Endothelial cell (in vitro differentiated cells): ENCODE results near the gene DPP10. TPM values are rescaled to one million over a fixed set of nuclear protein-coding genes. Genes with fewer than 3 reads are reported as not detected.

ENCODE experiments used
- DNase-seq: peaks from one replicate; pipeline ENCODE4 v3.0.0; 2021; ENCODE audit warnings: low spot score
- H3K27ac Mint-ChIP-seq: one replicate; pipeline ENCODE4 v1.8.0; 2021; ENCODE audit warnings: mixed read lengths, inconsistent platforms; ENCODE audit not compliant: unreplicated experiment
- H3K27me3 Mint-ChIP-seq: one replicate; pipeline ENCODE4 v1.8.0; 2021; ENCODE audit warnings: mild to moderate bottlenecking, moderate library complexity, mixed read lengths, inconsistent platforms; ENCODE audit not compliant: unreplicated experiment
- H3K36me3 Mint-ChIP-seq: one replicate; pipeline ENCODE4 v1.8.0; 2021; ENCODE audit warnings: mild to moderate bottlenecking, low read depth, mixed read lengths, inconsistent platforms; ENCODE audit not compliant: unreplicated experiment
- H3K4me1 Mint-ChIP-seq: one replicate; pipeline ENCODE4 v1.8.0; 2021; ENCODE audit warnings: mild to moderate bottlenecking, mixed read lengths, inconsistent platforms; ENCODE audit not compliant: unreplicated experiment
- H3K4me3 Mint-ChIP-seq: one replicate; pipeline ENCODE4 v1.8.0; 2021; ENCODE audit warnings: mild to moderate bottlenecking, mixed read lengths, inconsistent platforms; ENCODE audit not compliant: unreplicated experiment
- H3K9me3 Mint-ChIP-seq: one replicate; pipeline ENCODE4 v1.8.0; 2021; ENCODE audit warnings: mixed read lengths, inconsistent platforms; ENCODE audit not compliant: unreplicated experiment
- total RNA-seq: library from RNA; stranded (reverse); fragmentation: NEBNext Ultra II Directional; extraction: Animal tissue kit (Norgen Biotek cat#: 25700); gene quantifications from one replicate; pipeline ENCODE4 v1.2.1, GENCODE V29; 2021; ENCODE audit not compliant: unreplicated experiment
- TF ChIP-seq, protein P1 (sequence below): fragments of 200-600 bp; sonication (generic); IDR thresholded peaks from one replicate; pipeline ENCODE4 v1.5.0; 2021; ENCODE audit warnings: antibody characterized with exemption; ENCODE audit not compliant: unreplicated experiment

The DPP10 gene
- total RNA-seq, 1 donor from 2014 or later, result 3.3 TPM

DNA sequence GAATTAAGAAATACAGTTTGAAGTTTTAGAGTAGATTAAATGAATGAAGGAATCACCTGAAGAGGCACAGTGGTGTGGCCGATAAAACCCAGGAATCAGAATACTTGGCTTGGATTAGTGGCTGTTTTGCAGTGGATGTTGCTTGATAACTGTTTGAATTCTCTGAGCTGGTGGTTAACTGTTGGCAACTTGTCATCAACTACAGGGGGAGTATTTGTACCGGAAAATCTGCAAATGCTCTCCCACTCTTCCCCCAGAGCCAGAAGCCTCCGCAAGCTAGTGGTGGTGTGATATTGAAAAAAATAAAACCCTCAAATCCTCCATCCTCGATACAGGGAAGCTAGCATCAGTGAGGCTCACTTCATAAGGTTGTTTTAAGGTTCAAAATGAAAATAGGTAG, 326.7 kb downstream of the DPP10 start:
- no peak for DNase-seq
- no peaks in the 10 kb centered on the region for H3K4me1 Mint-ChIP-seq
- H3K36me3 Mint-ChIP-seq, result no peaks in the 10 kb centered on the region
- H3K27ac Mint-ChIP-seq, result no peak overlapping the region
- no peak overlapping the region for H3K4me3 Mint-ChIP-seq
- H3K27me3 Mint-ChIP-seq, result no peaks in the 10 kb centered on the region
- H3K9me3 Mint-ChIP-seq, result no peaks in the 10 kb centered on the region
- TF ChIP-seq, protein P1, sequence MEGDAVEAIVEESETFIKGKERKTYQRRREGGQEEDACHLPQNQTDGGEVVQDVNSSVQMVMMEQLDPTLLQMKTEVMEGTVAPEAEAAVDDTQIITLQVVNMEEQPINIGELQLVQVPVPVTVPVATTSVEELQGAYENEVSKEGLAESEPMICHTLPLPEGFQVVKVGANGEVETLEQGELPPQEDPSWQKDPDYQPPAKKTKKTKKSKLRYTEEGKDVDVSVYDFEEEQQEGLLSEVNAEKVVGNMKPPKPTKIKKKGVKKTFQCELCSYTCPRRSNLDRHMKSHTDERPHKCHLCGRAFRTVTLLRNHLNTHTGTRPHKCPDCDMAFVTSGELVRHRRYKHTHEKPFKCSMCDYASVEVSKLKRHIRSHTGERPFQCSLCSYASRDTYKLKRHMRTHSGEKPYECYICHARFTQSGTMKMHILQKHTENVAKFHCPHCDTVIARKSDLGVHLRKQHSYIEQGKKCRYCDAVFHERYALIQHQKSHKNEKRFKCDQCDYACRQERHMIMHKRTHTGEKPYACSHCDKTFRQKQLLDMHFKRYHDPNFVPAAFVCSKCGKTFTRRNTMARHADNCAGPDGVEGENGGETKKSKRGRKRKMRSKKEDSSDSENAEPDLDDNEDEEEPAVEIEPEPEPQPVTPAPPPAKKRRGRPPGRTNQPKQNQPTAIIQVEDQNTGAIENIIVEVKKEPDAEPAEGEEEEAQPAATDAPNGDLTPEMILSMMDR, result no peak

DNA sequence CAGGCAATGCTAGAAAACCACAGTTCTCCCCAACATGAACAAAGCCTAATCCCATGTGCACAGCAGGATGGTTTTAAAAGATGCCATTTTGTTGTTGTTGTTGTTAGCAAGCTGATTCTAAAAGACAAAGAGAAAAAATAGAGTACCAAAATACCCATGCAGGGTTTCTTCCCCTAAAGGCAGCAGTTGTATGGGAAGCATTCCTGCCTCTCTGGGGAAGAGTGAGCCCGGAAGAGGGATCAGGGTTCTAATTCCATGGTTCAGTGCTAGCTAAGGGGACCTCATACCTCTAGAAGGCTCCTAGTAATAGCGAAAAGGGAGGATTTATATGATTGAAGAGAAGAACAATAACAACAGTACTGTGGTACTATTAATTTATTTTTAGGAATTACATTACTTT, 327.6 kb downstream of the DPP10 start:
- TF ChIP-seq, protein P1, result no peak
- Mint-ChIP-seq H3K4me3 (no peak overlapping the region), H3K4me1 (no peaks in the 10 kb centered on the region), H3K27ac (no peak overlapping the region), H3K9me3 (no peaks in the 10 kb centered on the region), H3K27me3 (peaks cover 1% of the 10 kb centered on the region), H3K36me3 (no peaks in the 10 kb centered on the region)
- no peak for DNase-seq

DNA sequence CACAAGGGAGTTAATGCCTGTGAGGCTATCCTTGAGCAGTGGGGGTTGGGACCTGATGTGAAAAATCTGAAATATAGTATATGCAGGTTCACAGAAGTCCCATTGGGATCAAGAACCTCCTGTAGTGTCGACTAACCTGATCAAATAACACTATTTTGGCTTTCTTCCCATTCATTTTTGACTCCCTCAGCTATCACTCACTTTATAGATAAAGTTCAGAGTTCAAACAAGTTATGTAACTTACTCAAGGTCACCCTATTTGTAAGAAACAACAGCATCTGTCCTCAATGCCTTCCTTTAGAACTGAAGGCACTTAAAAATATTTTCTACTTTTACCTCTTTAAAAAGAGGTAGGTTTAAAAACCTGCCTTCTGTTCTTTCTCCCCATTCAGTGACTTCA, 341.6 kb downstream of the DPP10 start:
- no peak for DNase-seq
- Mint-ChIP-seq H3K36me3 (no peaks in the 10 kb centered on the region), H3K9me3 (no peaks in the 10 kb centered on the region), H3K27ac (no peak overlapping the region), H3K27me3 (peaks cover 2% of the 10 kb centered on the region), H3K4me1 (no peaks in the 10 kb centered on the region), H3K4me3 (no peak overlapping the region)
- TF ChIP-seq, protein P1, result no peak

DNA sequence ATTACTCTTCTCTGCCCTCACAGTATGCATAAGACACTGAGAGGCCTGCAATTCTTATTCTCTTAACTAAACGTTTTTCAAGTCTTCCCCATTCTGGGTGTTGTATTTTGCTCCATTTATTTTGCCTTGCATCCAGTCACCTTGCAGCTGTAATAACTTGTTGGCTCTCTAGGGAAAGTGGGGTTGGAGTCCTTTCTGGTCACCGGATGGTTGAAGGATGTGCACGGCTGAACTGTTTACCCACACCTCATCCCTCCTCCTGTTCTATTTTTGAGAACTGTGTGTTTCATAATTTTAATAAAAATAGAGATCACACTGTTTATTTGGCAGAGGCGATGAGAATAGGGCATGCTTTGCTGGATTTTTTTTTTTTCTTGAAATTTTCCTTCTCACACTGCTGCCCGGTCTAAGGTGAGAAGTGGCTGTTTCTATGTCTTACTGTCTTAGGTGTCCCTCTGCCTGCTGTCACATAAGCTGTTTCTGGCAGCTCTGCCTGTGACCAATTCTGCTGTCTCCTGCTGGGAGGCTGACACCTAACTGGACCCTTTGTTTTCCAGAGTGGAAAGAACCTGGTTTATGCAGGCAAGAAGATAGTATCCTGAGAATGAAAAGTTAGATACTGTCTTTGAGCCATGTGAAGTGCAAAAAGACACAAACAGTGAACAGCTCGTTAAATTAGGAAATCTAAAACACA, 342.6 kb downstream of the DPP10 start:
- DNase-seq, result no peak
- no peak overlapping the region for H3K27ac Mint-ChIP-seq
- H3K4me1 Mint-ChIP-seq, result no peaks in the 10 kb centered on the region
- no peaks in the 10 kb centered on the region for H3K36me3 Mint-ChIP-seq
- no peak overlapping the region for H3K4me3 Mint-ChIP-seq
- TF ChIP-seq, protein P1, result no peak
- H3K9me3 Mint-ChIP-seq, result no peaks in the 10 kb centered on the region
- H3K27me3 Mint-ChIP-seq, result peaks cover 2% of the 10 kb centered on the region

DNA sequence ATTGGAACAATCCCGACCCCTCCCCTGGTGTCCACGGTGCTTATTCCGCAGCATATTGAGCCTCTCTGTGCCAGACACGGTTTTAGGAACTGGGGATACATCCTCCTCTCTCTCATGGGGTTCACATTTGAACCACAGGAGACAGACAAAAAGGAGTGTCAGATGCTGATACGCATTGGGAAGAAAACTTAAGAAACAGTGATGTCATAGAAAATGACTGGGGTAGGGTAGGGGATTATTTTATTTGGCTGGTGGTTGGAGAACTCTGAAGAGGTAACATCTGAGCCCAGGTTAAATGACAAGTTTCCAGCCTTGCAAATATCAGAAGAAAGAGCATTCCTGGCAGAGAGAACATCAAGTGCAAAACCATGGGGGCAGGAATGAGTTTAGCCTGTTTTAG, 344.5 kb downstream of the DPP10 start:
- H3K4me3 Mint-ChIP-seq, result no peak overlapping the region
- H3K9me3 Mint-ChIP-seq, result no peaks in the 10 kb centered on the region
- no peak for DNase-seq
- peaks cover 2% of the 10 kb centered on the region for H3K27me3 Mint-ChIP-seq
- no peaks in the 10 kb centered on the region for H3K4me1 Mint-ChIP-seq
- H3K27ac Mint-ChIP-seq, result no peak overlapping the region
- TF ChIP-seq, protein P1, result no peak
- H3K36me3 Mint-ChIP-seq, result no peaks in the 10 kb centered on the region
